ENCODE data around the gene DPF1.

DNA sequence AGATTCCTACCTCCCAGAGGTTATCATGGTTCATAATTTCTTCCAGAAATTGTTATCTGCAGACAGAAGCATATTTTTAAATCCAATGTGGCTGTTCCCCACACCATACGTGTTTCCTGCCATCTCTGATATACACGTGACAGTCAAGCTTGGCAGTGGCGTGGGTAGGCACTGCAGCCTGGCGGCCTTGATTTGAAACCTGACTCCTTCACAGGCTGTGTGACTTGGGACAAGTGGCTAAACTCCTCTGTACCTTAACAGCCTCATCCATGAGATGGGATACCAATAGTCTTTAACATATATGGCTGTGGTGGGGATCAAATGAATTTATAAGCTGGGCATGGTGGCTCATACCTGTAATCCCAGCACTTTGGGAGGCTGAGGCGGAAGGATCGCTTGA lies 33.2 kb downstream of the DPF1 start:
- TF ChIP-seq, protein P1, sequence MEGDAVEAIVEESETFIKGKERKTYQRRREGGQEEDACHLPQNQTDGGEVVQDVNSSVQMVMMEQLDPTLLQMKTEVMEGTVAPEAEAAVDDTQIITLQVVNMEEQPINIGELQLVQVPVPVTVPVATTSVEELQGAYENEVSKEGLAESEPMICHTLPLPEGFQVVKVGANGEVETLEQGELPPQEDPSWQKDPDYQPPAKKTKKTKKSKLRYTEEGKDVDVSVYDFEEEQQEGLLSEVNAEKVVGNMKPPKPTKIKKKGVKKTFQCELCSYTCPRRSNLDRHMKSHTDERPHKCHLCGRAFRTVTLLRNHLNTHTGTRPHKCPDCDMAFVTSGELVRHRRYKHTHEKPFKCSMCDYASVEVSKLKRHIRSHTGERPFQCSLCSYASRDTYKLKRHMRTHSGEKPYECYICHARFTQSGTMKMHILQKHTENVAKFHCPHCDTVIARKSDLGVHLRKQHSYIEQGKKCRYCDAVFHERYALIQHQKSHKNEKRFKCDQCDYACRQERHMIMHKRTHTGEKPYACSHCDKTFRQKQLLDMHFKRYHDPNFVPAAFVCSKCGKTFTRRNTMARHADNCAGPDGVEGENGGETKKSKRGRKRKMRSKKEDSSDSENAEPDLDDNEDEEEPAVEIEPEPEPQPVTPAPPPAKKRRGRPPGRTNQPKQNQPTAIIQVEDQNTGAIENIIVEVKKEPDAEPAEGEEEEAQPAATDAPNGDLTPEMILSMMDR (IDR thresholded peaks at IDR 0.05) = no peak
- TF ChIP-seq EZH2 (IDR thresholded peaks at IDR 0.05; ENCODE audit: borderline replicate concordance, insufficient read depth, low read depth, low read length, poor library complexity, severe bottlenecking) = no peak
